Stimulated activated CD4-positive, alpha-beta T cell treated with anti-CD3 and anti-CD28 coated beads, Interleukin-12 subunit alpha, Interleukin-12 subunit beta, amount 100 ng/mL, for 4 hours (primary cell): ENCODE data around the gene TEPSIN.
A peak's percentile ranks its signal among the peaks of the same experiment; 100 is the strongest.

Source experiments
- DNase-seq: peaks from one replicate; pipeline ENCODE4 v3.0.0-alpha.2; 2020

Gene TEPSIN

DNA sequence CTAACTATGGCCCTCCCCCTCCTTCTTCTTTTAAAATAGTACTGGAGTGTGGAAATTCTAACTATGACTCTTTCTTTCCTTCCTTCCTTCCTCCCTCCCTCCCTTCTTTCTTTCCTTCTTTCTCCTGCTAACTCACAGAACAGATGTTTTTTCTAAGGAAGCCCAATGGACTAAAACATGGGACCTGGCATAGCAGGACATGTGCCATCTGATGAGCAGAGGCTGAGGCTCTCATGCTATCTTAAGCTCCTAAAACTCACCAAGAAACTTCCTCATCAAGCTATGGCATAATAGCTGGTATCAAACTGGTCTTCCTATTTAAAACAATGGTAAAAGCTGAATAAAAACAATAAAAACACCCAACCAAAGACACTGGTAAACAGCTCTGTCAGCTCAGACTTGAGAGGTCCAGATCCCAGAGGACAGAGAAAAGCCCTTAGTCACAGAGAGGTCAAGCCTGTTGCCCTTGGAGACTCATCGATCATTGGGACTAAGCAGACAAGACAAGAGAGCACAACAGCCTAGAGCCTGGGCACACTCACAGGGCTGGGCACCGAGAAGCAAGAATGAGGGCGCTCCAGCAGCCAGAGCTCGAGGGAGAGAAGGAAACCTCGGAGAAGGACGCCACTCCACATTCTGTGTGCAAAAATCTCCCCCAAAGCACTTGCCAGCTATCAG, 28.7 kb upstream of the TEPSIN start:
- DNase-seq = no peak

GRCh38 chr17:81265576-81265975, 26.7 kb upstream of the TEPSIN start:
- no peak for DNase-seq

GRCh38 chr17:81264640-81265039, 25.8 kb upstream of the TEPSIN start:
- no peak for DNase-seq

- DNase-seq = no peak
Measured at GRCh38 chr17:81263371-81264181, 24.7 kb upstream of the TEPSIN start.

DNA sequence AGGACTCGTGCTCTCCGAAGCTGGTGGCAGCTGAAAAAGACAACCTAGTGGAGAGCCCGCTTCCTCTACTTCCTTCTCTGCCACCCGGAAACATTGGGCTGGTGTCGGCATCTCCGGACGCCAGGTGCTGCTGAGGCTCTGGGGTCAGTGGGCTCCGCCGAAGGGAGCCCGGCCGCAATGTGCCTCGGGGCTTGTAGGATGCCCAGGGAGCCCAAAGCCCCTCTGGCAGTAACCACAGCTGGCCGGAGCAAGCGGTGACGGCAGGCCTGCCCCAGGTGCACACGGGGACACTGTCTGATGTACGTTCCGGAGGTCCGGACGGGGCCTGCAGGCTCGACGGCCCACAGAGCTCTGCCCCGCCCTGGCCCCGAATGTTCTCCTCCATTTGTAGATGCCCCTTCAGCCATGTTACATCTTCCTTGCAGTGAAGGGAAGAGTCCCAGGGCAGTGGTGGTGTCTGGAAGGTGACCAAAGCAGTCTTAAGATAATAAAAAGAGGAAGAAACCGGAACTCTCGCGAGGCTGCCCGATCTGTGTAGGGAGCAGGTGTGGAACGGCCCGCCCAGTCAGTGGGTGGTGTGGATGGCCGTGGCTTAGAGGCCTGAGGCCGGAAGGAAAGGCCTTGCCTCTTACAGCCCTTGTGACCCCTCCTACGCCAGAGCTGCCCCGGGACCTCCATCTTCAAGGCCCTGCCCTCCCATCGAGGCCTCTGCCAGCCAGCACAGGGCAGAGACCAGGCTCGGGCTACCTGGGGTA, 22.9 kb upstream of the TEPSIN start:
- DNase-seq = no peak

GRCh38 chr17:81261096-81261495, 22.2 kb upstream of the TEPSIN start:
- DNase-seq = no peak

- no peak for DNase-seq
Measured at GRCh38 chr17:81260641-81261040, 21.8 kb upstream of the TEPSIN start.

DNA sequence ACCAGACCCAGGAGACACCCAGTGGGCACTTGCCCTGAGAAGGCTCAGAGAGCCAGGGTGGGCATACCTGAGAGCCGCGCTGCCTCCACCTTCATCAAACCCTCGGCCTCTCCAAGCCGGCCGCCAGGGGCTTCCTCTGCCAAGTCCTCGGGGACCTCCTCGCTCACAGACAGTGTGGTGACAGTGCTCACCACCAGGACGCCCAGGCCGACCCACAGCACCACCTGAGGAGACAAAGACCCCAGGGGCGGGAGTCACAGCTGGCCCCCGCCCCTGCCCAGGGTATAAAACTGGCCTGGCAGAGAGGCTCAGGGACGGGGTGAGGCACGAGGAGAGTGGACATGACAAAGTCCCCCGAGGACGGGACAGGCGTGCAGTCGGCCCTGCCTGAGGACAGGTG, 21.3 kb upstream of the TEPSIN start:
- no peak for DNase-seq

DNA sequence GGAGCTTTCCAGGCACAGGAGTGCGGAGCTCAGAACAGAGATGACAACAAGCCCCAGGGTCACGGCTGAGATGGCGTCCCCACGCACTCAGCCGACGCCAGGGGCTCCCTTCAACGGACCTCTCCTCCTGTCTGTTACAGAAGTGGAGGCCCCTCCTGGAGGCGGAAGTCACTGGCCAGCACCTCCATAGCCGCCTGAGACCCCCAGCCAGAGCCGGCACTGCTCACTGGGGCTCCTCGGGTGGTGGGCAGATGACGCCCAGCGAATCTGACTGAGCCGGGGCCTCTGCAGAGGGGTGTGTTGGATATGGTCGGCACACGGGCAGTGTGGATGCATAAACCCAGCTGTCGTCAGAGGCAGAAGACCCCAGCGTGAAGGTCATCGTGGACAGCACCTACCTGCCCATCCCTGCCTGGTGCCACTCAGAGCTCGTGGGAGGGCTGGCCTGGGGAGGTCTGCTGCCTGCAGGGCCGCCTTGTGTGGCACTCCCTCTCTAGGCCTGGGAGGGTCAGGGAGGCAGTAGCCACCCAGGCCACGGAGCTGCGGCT, 20.3 kb upstream of the TEPSIN start:
- DNase-seq = no peak

GRCh38 chr17:81258292-81258691, 19.4 kb upstream of the TEPSIN start:
- no peak for DNase-seq

GRCh38 chr17:81257533-81257932, 18.7 kb upstream of the TEPSIN start:
- no peak for DNase-seq

DNA sequence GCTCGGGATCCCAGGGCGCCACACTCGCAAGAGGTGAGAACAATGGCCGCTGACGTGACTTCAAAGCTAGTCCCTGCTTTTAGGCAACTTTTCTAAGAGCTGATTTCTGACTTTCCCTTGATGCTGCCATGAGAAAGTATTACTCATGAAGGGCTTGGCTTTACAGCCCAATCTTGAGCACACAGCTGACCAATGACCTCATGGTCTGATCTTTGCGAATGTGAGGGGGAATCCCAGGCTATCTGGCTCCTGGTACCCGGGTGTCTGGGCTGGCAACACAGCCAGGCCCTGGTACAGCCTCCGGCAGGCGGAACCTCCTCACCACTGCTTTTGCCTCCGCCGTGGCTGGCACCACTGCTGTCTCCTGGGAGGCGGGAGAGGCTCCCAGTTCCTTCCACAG, 17.8 kb upstream of the TEPSIN start:
- DNase-seq = no peak

GRCh38 chr17:81254955-81255717, 16.3 kb upstream of the TEPSIN start:
- no peak for DNase-seq

GRCh38 chr17:81253358-81254131, 14.7 kb upstream of the TEPSIN start:
- peak; percentile 57 for DNase-seq

DNA sequence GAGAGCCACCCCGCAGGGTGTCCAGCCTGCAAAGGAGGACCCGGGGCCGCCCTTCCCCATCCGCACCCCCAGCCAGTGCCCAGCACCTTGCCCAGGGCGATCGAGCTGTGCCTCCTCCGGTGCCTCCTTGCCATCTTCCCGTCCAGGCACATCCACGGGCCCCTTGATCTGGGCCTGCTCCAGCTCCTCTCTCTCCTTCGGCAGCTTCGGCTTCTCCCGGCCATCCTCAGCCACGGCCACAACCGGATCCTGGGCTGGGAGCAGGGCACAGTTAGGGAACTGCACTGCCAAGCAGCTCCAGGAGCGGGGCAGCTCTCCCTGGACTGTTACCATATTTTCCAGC, 14.1 kb upstream of the TEPSIN start:
- no peak for DNase-seq

GRCh38 chr17:81252326-81252986, 13.6 kb upstream of the TEPSIN start:
- no peak for DNase-seq

GRCh38 chr17:81251709-81252301, 12.9 kb upstream of the TEPSIN start:
- no peak for DNase-seq

DNA sequence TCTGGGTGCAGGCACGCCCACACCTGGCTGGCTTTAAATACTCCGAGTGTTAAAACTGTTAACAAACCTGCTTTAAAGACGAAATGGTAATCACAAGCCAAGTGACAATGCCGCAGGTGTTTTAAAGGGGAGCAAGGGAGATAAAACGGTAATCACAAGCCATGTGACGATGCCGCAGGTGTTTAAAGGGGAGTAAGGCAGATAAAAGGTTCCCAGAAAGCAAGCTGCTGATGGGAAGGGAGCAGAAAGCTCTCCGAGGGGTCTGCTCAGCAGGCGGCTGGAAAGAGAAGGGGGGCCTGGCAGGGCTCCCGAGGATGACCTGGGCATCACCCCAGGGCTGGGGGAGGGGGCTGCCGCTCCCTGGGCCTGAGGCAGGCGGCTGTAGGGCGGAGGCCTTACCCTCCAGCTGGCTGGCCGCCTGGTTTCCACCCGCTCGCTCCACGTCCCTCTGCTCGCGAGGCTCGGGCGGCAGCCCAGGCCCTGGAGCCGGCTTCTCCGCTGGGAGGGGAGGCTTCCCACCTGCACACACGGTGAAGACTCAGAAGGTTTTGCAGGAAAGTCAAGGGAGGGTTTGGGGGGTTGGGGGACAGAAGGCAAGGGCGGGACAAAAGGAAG, 12.3 kb upstream of the TEPSIN start:
- no peak for DNase-seq

DNA sequence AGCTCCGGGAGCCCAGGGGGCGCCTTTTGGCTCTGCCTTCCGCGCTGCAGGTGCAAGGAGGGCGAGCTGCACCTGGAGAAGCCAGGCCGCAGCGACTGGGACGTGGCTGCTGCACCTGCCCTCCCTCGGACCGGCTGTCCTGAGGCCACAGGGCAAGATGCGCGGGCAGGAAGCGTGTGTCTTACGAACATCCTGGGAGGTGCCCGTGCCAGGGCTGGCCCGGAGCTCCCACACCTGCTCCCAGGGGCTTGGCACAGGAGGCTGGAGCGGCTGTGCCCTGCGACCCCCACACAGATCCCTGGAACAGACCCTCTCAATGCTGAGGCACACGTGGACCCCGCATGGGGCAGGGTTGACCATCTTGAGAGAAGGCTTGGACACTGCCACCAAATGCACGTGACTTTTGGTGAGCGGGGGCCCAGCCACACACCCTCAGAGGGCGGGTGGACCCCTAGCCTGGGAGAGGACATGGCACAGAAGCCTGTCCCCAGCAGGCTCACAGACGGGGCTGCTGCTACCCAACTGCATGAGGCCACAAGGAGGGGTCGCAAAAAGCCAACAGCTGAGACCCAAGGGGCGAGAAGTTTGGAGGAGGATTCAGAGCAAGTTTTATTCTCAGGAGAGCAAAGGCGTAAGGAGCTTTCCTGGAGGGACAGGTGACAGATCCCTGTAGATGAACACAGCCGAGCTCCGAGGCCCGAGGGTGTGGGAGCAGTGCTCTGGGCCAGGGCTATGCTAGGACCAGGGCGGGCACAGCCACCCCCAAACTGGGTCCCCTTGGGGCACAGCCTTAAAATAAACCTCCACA, 11.6 kb upstream of the TEPSIN start:
- no peak for DNase-seq
